ACC112 (cell line): ENCODE results near the gene SLC35G2.

ENCODE experiments used
- H2AFZ ChIP-seq: fragments of 200-600 bp; sonication (generic); one replicate; pipeline ENCODE4 v1.6.0; 2017; ENCODE audit warnings: antibody characterized with exemption, low read length; ENCODE audit not compliant: unreplicated experiment
- H3K27ac ChIP-seq: fragments of 200-600 bp; sonication (generic); 2 replicates; pipeline ENCODE4 v1.5.1; 2014; ENCODE audit warnings: low read depth, mild to moderate bottlenecking, antibody characterized with exemption, low read length, moderate library complexity
- H3K27me3 ChIP-seq: fragments of 200-600 bp; sonication (generic); 2 replicates; pipeline ENCODE4 v1.6.1; 2014; ENCODE audit warnings: mild to moderate bottlenecking, antibody characterized with exemption, low read length, moderate library complexity, mixed read lengths; ENCODE audit not compliant: insufficient read depth
- H3K36me3 ChIP-seq: fragments of 200-600 bp; sonication (generic); 2 replicates; pipeline ENCODE4 v1.6.1; 2016; ENCODE audit warnings: mild to moderate bottlenecking, antibody characterized with exemption, low read length, moderate library complexity, mixed read lengths; ENCODE audit not compliant: insufficient read depth
- H3K4me1 ChIP-seq: fragments of 200-600 bp; sonication (generic); one replicate; pipeline ENCODE4 v1.6.1; 2016; ENCODE audit warnings: low read length, mixed read lengths; ENCODE audit not compliant: insufficient read depth, unreplicated experiment, control insufficient read depth
- H3K4me3 ChIP-seq: fragments of 200-600 bp; sonication (generic); 2 replicates; pipeline ENCODE4 v1.5.1; 2014; ENCODE audit warnings: mild to moderate bottlenecking, low read depth, low read length
- H3K79me2 ChIP-seq: fragments of 200-600 bp; sonication (generic); one replicate; pipeline ENCODE4 v1.6.0; 2016; ENCODE audit warnings: low read length; ENCODE audit not compliant: control insufficient read depth, unreplicated experiment, insufficient read depth

Gene SLC35G2

DNA sequence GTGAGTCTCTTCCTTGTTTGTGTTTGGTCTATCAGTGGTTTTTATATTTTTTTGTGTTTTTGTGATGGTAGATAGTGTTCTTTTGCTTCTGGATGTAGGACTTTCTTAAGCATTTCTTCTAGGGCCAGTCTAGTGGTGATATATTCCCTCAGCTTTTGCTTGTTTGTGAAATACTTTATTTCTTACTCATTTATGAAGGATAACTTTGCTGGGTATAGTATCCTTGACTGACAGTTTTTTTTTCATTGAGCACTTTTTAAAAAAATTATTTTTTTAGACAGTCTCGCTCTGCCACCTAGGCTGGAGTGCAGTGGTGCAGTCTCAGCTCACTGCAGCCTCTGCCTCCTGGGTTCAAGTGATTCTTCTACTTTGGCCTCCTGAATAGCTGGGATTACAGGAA lies 85.0 kb downstream of the SLC35G2 start:
- Histone ChIP-seq H2AFZ (no peak overlapping the region), H3K4me3 (no peak overlapping the region), H3K4me1 (no peaks in the 10 kb centered on the region), H3K27me3 (no peaks in the 10 kb centered on the region), H3K79me2 (peaks cover 97% of the 10 kb centered on the region), H3K27ac (no peak overlapping the region), H3K36me3 (peaks cover 12% of the 10 kb centered on the region)

DNA sequence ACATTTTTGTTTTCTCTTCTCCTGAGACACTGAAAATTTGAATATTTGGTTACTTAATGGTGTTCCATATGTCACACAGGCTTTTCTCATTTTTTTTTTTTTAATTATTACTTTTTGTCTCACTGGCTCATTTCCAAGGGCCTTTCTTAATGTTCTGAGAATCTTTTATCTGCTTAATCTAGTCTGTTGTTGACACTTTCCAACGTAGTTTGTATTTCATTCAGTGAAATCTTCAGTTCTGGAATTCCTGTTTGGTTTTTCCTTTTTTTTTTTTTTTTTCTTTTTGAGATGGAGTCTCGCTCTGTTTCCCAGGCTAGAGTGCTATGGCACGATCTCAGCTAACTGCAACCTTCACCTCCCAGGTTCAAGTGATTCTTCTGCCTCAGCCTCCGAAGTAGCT lies 85.8 kb downstream of the SLC35G2 start:
- peaks cover 97% of the 10 kb centered on the region for H3K79me2 ChIP-seq
- H3K36me3 ChIP-seq = peaks cover 10% of the 10 kb centered on the region
- H3K27me3 ChIP-seq = no peaks in the 10 kb centered on the region
- no peaks in the 10 kb centered on the region for H3K4me1 ChIP-seq
- no peak overlapping the region for H2AFZ ChIP-seq
- no peak overlapping the region for H3K4me3 ChIP-seq
- no peak overlapping the region for H3K27ac ChIP-seq
